WTC11 (cell line): ENCODE measurements around the gene TREM1.

Experiments
- CBFB ChIP-seq: sonication (generic); formaldehyde crosslinking; IDR thresholded peaks from 2 replicates; pipeline ENCODE4 v1.8.1; 2022; ENCODE audit warnings: mild to moderate bottlenecking, low read depth, missing genetic modification reagents
- ELF4 ChIP-seq: sonication (generic); formaldehyde crosslinking; IDR thresholded peaks from 2 replicates; pipeline ENCODE4 v1.8.1; 2022; ENCODE audit warnings: low read depth, mild to moderate bottlenecking, moderate library complexity, missing genetic modification reagents
- EMX1 ChIP-seq: fragments of 250-450 bp; sonication (Bioruptor Pico); IDR thresholded peaks from 2 replicates; pipeline ENCODE4 v1.8.0; 2021; ENCODE audit warnings: mild to moderate bottlenecking
- GABPB1 ChIP-seq: sonication (generic); formaldehyde crosslinking; IDR thresholded peaks from 2 replicates; pipeline ENCODE4 v1.8.1; 2023; ENCODE audit warnings: mild to moderate bottlenecking, missing genetic modification reagents
- JUN ChIP-seq: sonication (generic); formaldehyde crosslinking; IDR thresholded peaks from 2 replicates; pipeline ENCODE4 v1.8.0; 2023; ENCODE audit warnings: mild to moderate bottlenecking, missing genetic modification reagents
- NFE2L1 ChIP-seq: sonication (generic); formaldehyde crosslinking; IDR thresholded peaks from 2 replicates; pipeline ENCODE4 v1.8.1; 2023; ENCODE audit warnings: missing genetic modification reagents
- NFYB ChIP-seq: sonication (generic); formaldehyde crosslinking; conservative IDR thresholded peaks from 2 replicates; pipeline ENCODE4 v1.8.0; 2022; ENCODE audit warnings: low read depth, missing genetic modification reagents
- SP1 ChIP-seq: sonication (generic); formaldehyde crosslinking; conservative IDR thresholded peaks from 2 replicates; pipeline ENCODE4 v1.8.1; 2022; ENCODE audit warnings: missing genetic modification reagents
- ZNF423 ChIP-seq: fragments of 250-450 bp; sonication (Bioruptor Pico); IDR thresholded peaks from 2 replicates; pipeline ENCODE4 v2.1.2; 2022; ENCODE audit warnings: mild to moderate bottlenecking, moderate library complexity
- TF ChIP-seq, protein P1 (sequence below): sonication (generic); formaldehyde crosslinking; IDR thresholded peaks from 2 replicates; pipeline ENCODE4 v1.8.1; 2023; ENCODE audit warnings: mild to moderate bottlenecking, missing genetic modification reagents, borderline replicate concordance
- TF ChIP-seq, protein P2 (sequence below): fragments of 200-600 bp; IDR thresholded peaks from 2 replicates; pipeline ENCODE4 v1.8.0; 2022; ENCODE audit warnings: antibody characterized with exemption
- TF ChIP-seq, protein P3 (sequence below): sonication (generic); formaldehyde crosslinking; conservative IDR thresholded peaks from 2 replicates; pipeline ENCODE4 v1.8.1; 2022; ENCODE audit warnings: mild to moderate bottlenecking, missing genetic modification reagents
- TF ChIP-seq, protein P4 (sequence below): sonication (generic); formaldehyde crosslinking; IDR thresholded peaks from 2 replicates; pipeline ENCODE4 v1.8.1; 2022; ENCODE audit warnings: mild to moderate bottlenecking, moderate library complexity, missing genetic modification reagents

DNA sequence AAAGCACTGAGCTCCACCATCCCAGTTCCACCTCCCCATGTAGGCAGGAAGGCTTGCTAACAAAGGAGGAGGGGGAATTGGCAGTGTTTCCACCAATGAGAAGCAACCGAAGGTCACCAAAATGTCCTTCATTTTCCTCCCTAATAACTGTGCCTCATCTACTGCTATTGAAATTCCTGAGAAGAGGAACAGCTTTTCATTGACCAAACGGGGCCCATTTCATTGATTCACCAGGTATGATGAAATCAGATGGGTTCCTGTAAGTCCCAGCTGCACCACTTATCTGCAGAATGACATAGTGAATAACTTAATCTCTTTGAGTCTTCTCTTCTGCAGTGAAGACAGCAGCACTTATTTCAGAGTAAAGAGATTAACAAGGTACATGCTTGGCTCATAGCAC, 17.3 kb downstream of the TREM1 start:
- TF ChIP-seq, protein P1, sequence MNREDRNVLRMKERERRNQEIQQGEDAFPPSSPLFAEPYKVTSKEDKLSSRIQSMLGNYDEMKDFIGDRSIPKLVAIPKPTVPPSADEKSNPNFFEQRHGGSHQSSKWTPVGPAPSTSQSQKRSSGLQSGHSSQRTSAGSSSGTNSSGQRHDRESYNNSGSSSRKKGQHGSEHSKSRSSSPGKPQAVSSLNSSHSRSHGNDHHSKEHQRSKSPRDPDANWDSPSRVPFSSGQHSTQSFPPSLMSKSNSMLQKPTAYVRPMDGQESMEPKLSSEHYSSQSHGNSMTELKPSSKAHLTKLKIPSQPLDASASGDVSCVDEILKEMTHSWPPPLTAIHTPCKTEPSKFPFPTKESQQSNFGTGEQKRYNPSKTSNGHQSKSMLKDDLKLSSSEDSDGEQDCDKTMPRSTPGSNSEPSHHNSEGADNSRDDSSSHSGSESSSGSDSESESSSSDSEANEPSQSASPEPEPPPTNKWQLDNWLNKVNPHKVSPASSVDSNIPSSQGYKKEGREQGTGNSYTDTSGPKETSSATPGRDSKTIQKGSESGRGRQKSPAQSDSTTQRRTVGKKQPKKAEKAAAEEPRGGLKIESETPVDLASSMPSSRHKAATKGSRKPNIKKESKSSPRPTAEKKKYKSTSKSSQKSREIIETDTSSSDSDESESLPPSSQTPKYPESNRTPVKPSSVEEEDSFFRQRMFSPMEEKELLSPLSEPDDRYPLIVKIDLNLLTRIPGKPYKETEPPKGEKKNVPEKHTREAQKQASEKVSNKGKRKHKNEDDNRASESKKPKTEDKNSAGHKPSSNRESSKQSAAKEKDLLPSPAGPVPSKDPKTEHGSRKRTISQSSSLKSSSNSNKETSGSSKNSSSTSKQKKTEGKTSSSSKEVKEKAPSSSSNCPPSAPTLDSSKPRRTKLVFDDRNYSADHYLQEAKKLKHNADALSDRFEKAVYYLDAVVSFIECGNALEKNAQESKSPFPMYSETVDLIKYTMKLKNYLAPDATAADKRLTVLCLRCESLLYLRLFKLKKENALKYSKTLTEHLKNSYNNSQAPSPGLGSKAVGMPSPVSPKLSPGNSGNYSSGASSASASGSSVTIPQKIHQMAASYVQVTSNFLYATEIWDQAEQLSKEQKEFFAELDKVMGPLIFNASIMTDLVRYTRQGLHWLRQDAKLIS (CRISPR knock-in tag): no peak
- TF ChIP-seq NFE2L1 (CRISPR knock-in tag): no peak
- TF ChIP-seq GABPB1 (CRISPR knock-in tag): no peak
- TF ChIP-seq JUN: no peak
- TF ChIP-seq, protein P2, sequence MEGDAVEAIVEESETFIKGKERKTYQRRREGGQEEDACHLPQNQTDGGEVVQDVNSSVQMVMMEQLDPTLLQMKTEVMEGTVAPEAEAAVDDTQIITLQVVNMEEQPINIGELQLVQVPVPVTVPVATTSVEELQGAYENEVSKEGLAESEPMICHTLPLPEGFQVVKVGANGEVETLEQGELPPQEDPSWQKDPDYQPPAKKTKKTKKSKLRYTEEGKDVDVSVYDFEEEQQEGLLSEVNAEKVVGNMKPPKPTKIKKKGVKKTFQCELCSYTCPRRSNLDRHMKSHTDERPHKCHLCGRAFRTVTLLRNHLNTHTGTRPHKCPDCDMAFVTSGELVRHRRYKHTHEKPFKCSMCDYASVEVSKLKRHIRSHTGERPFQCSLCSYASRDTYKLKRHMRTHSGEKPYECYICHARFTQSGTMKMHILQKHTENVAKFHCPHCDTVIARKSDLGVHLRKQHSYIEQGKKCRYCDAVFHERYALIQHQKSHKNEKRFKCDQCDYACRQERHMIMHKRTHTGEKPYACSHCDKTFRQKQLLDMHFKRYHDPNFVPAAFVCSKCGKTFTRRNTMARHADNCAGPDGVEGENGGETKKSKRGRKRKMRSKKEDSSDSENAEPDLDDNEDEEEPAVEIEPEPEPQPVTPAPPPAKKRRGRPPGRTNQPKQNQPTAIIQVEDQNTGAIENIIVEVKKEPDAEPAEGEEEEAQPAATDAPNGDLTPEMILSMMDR: no peak
- TF ChIP-seq NFYB (CRISPR knock-in tag): no peak
- no peak for TF ChIP-seq SP1
- TF ChIP-seq EMX1 (CRISPR knock-in tag): no peak
- no peak for TF ChIP-seq ELF4
- TF ChIP-seq ZNF423 (CRISPR knock-in tag): no peak
- TF ChIP-seq, protein P3, sequence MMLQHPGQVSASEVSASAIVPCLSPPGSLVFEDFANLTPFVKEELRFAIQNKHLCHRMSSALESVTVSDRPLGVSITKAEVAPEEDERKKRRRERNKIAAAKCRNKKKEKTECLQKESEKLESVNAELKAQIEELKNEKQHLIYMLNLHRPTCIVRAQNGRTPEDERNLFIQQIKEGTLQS (CRISPR knock-in tag): no peak
- TF ChIP-seq, protein P4, sequence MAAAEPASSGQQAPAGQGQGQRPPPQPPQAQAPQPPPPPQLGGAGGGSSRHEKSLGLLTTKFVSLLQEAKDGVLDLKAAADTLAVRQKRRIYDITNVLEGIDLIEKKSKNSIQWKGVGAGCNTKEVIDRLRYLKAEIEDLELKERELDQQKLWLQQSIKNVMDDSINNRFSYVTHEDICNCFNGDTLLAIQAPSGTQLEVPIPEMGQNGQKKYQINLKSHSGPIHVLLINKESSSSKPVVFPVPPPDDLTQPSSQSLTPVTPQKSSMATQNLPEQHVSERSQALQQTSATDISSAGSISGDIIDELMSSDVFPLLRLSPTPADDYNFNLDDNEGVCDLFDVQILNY (CRISPR knock-in tag): no peak
- no peak for TF ChIP-seq CBFB (CRISPR knock-in tag)
